Measurements from ENCODE around the gene NDUFAF8.

GRCh38 chr17:81246679-81247338 lies 7.7 kb downstream of the NDUFAF8 start:
- no peak for TF ChIP-seq CTCF (IDR thresholded peaks at IDR 0.05 in 2 of 3, conservative IDR thresholded peaks at IDR 0.05 in 1 of 3; ENCODE audit: control insufficient read depth in 2 of 3, extremely low read depth in 1 of 3, insufficient read depth in 1 of 3, low read depth in 3 of 3, low read length in 3 of 3)
- TF ChIP-seq POLR2A (IDR thresholded peaks at IDR 0.05; ENCODE audit: low read depth, low read length): peak; percentile 74
- no peak for TF ChIP-seq NFXL1 (IDR thresholded peaks at IDR 0.05; ENCODE audit: borderline replicate concordance)
- TF ChIP-seq MXI1 (IDR thresholded peaks at IDR 0.05; ENCODE audit: low read depth, low read length): no peak
- TF ChIP-seq CHD4 (IDR thresholded peaks at IDR 0.05): no peak
- no peak for TF ChIP-seq SMC3 (IDR thresholded peaks at IDR 0.05; ENCODE audit: borderline replicate concordance, low read length)

Data from GM12878 (cell line).